Measurements from ENCODE around the gene PPM1F. TPM values are rescaled to one million over a fixed set of nuclear protein-coding genes. Genes with fewer than 3 reads are reported as not detected.
"Not testable (repeated sequence)": the region's sequence is repeated elsewhere in the genome, so short reads cannot be mapped to it uniquely, and the experiment has no call there.

The PPM1F gene
- total RNA-seq, 1 experiment from 2014 or later = 45.9 TPM

DNA sequence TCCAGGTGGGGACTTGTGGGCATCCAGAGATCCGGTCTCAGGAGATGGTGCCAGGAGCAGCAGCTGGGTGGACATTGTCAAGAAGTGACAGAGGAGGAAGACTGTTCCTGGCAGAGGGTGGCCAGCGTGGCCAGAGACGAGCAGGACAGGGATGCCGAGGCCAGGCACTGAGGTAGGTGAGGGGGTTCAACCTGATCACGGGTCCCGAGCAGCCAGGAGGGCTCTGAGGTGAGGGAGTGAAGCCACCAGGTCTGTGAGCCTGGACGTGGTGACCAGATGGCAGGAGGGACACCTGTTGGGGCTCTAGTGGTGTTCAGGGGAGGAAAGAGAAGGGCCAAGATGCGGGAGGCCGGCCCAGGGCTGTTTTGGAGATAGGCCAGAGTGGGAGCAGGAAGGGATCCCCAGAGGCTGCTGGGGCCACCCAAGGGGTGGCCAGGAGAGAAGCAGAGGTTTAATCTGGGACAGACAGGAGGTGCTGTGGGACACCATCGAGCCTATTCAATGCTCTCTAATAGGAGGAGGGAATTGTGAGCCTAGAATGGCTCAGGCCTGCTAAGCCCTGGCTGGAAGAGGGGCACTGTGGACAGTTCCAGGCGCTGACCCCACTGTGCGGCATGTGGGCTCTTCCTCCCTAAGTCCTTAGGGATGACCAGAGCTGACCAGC lies 6.3 kb downstream of the PPM1F start:
- DNase-seq (ENCODE audit: low read depth) = no peak
- in situ Hi-C loops (cut with HindIII; ENCODE audit: low pct_unique_long_range_greater_than_20kb, low sequenced_read_pairs) = no loop called here

DNA sequence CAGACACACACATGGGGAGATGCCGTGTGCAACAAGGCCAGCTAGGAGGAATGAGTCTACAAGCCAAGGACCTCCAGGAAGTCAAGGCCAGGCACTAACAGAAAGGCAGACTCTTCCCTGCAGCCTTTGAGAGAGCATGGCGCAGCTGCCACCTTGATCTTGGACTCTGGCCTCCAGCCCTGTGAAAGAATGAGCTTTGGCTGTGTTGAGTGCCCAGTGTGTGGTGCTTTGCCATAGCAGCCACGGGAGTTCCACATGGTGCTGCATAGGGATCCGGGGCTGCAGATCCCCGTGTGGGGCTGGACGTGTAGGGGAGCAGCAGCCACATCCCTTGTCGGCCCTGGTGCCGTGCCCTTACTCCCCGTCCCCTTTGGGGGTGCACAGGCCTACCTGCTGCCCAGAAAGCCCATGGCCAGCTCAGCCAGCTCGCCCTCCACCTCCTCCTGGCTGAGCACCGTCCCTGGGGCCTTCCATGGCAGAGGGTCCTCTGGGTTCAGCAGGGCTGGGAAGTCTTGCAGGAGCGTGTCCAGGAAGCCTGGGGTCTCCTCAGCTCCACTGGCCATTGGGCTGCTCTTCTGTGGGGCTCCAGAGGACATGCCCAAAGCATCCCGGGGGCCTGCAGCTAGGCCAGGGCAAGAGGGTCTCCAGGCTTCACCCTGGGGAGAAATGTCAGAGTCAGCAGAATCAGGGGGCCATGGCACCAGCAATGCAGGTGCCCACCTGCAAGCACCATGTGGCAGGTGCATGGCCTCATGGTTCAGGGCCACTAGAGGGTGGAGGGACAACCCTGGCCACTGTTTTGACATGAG lies 7.0 kb downstream of the PPM1F start:
- in situ Hi-C loops (cut with HindIII; ENCODE audit: low pct_unique_long_range_greater_than_20kb, low sequenced_read_pairs) = no loop called here
- DNase-seq (ENCODE audit: low read depth) = no peak

DNA sequence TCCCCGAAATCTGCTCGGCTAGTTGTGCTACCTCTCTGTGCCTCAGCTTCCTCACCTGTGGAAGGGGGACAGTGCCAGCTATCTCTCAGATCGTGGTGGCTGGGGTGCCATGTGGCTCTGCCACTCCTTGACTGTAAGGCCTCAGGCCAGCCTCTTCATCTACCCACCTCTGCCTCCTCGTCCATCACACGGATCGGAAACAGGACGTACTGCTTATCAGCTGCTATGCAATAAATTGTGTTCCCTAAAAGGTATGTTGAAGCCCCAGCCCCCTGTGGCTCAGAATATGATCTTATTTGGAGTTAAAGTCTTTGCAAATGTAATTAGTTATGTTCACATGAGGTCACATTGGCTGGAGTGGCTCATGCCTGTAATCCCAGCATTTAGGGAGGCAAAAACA lies 7.8 kb downstream of the PPM1F start:
- DNase-seq (ENCODE audit: low read depth) = no peak
- in situ Hi-C loops (cut with HindIII; ENCODE audit: low pct_unique_long_range_greater_than_20kb, low sequenced_read_pairs) = no loop called here

DNA sequence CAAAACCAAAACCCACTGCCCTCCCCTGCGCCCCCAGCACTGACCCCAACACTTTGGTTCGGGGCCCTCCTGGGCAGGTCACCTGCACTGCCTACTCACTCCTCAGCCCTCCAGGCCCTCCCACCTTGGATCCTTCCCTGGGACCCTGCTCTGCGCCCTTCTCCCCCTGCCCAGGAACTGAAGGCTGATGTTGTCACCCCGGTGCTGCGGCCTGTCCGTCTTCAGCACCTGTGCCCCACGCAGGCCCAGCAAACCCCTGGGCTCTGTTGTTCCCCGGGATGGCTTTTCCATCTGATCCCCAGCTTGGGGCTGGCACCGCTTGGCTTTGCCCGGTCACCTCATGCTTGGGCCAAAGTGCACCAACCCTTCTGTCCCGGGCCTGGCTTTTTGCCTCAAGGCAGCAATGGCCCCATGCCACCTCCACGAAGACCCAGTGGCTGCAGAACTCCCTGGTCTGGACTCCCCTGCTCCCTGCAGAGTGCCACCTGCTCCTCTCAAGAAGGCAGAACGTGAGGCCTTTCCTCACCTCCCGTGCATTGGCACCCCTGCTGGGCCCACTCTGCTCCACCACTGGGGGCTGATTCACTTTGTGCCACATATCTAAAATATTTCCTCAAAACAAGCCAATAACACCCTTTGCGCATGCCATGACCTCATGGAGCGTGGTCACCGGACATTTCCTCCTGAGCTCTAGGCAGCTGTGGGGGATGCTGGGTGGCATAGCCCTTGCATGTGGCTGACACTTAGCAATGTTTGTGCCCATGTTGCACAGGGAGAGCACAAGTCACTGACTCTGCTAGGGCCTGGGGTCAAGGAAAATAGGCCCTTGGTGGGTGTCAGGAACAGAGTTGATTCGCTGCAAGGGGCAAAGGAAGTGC lies 8.8 kb downstream of the PPM1F start:
- in situ Hi-C loops (cut with HindIII; ENCODE audit: low pct_unique_long_range_greater_than_20kb, low sequenced_read_pairs) = no loop called here
- no peak for DNase-seq (ENCODE audit: low read depth)

DNA sequence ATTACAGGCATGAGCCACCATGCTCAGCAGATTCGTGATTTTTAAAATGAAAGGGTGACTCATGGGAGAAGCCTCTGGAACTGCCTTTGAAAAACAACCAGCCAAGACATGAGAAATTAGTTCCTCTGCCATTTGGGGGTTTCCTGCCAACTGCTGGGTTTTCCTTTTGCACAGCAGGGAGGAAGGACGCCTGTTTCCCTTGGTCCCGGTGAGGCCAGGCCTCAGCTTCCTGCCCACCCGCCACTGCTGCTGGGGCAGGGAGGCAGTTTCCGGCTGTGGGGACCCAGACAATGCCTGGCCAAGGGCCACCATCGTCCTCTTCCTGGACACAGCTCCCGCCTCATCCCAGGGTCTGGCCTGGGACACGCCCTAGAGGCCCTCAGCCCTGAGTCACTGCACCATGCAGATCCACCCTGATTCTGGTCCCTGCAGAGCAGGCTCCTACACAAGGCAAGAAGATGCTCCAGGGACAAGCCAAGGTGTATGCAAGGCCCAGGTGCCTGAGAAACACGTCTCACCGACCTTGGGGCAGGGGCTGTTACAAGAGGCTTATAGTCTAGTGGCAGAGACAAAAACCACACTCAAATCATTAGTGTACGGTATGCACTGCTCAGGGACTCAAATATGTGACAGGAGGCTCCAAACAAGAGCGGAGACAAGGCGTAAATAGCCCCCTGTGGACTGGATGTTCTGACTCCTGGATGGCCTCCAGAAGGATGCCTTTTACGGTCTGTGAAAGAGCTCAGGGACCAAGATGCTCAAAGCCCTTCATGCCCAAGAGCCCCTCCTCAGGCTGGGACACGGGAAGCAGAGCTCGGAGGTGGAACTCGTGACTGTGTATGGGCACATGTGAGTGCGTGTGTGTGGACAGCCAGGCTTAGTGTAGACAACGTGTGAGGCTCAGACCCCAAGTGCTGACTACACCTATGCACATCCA lies 10.0 kb downstream of the PPM1F start:
- peak; percentile 67 for DNase-seq (ENCODE audit: low read depth)
- in situ Hi-C loops (cut with HindIII; ENCODE audit: low pct_unique_long_range_greater_than_20kb, low sequenced_read_pairs) = no loop called here

DNA sequence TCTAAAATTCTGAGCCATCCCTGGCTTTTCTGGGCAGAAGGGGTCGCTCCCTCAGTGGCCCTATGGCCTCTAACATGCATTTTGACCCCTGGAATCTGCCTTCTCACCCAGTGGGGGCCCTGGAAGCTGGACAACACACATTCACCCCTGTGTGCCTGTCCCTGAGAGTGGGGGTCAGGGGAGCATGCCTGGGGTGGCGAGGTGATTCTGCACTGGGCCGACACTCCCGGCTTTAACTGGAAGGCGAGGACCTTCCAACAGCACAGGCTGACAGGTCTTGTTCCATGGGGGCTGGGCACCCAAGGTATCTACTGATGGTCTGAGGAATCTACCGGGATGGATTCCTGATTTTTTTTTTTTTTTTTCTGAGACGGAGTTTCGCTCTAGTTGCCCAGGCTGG lies 10.7 kb downstream of the PPM1F start:
- in situ Hi-C loops (cut with HindIII; ENCODE audit: low pct_unique_long_range_greater_than_20kb, low sequenced_read_pairs) = no loop called here
- no peak for DNase-seq (ENCODE audit: low read depth)

DNA sequence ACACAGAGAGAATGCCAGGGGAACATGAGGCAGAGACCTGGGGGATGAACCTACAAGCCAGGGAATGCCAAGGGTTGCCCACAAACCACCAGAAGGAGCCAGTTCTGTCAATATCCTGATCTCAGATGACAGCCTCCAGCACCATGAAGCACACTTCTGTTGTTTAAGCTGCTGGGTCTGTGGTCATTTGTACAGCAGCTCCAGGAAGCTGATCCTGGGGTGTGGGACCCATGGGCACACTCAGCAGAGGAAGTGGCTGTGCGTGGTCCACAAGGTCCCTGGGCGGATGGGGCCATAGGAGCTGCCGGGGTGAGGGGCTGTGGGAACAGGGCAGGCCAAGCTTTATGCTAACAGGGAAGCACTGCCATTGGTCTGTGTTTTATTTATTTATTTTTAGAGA lies 12.1 kb downstream of the PPM1F start:
- no peak for DNase-seq (ENCODE audit: low read depth)

DNA sequence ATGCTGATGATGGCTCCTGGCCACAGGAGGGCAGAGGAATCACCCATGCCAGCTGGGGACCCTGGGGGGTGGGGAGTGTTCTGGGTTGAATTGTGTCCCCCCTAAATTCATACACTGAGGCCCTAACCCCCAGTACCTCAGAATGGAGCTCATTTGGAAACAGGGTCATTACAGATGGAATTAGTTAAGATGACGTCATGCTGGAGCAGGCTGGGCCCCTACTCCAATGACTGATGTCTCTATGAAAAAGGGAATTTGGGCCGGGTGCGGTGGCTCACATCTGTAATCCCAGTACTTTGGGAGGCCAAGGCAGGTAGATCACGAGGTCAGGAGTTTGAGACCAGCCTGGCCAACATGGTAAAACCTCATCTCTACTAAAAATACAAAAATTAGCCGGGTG lies 12.7 kb downstream of the PPM1F start:
- in situ Hi-C loops (cut with HindIII; ENCODE audit: low pct_unique_long_range_greater_than_20kb, low sequenced_read_pairs) = loop anchor here (10.0 kb wide), 1 partner anchor 135 kb away; no protein-coding TSS in a partner anchor
- not testable (repeated sequence) for DNase-seq (ENCODE audit: low read depth)

More for the DNA sequence above, 12.1 kb downstream of the PPM1F start:
- in situ Hi-C loops (cut with HindIII; ENCODE audit: low pct_unique_long_range_greater_than_20kb, low sequenced_read_pairs) = no loop called here

DNA sequence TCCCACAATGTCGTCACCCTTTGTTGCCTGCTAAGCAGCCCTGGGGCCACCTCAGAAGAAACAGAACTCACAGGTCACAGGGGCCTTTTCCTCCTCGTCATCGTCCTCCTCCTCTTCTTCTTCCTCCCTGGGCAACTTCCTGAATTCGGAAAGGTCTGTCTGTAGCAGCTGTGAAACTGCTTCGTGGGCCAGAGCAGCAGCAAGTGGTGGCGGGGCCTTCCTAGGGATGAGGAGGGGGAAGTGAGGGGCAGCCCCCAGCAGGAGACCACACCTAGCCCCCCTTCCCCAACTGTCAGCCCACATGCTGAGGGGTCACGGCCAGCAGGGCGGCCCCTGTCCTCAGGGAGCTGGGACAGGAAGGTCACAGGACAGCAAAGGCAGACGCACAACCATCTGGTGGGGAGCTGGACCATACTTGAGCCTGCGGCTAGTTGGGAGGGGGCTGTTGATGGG lies 13.2 kb downstream of the PPM1F start:
- in situ Hi-C loops (cut with HindIII; ENCODE audit: low pct_unique_long_range_greater_than_20kb, low sequenced_read_pairs) = loop anchor here (10.0 kb wide), 1 partner anchor 135 kb away; no protein-coding TSS in a partner anchor
- DNase-seq (ENCODE audit: low read depth) = no peak

DNA sequence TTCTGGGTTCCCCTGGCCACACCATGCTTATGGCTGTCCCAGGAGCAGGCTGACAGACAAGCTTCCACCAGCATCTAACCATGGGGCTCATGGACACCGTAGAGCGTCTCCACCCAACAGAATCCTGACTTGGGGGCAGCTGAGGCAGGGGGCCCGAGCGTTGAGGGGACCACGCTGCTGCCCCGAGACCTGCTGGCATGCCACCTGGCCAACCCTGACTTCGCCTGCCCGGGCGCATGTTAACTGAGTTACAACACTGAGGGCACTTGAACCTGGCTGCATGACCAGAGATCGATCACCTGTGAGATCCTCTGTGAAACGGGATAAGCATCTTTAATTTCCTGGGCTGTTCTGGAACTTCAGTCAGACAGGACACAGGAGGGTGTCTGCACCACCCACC lies 13.7 kb downstream of the PPM1F start:
- no peak for DNase-seq (ENCODE audit: low read depth)
- in situ Hi-C loops (cut with HindIII; ENCODE audit: low pct_unique_long_range_greater_than_20kb, low sequenced_read_pairs) = loop anchor here (10.0 kb wide), 1 partner anchor 134 kb away; no protein-coding TSS in a partner anchor

DNA sequence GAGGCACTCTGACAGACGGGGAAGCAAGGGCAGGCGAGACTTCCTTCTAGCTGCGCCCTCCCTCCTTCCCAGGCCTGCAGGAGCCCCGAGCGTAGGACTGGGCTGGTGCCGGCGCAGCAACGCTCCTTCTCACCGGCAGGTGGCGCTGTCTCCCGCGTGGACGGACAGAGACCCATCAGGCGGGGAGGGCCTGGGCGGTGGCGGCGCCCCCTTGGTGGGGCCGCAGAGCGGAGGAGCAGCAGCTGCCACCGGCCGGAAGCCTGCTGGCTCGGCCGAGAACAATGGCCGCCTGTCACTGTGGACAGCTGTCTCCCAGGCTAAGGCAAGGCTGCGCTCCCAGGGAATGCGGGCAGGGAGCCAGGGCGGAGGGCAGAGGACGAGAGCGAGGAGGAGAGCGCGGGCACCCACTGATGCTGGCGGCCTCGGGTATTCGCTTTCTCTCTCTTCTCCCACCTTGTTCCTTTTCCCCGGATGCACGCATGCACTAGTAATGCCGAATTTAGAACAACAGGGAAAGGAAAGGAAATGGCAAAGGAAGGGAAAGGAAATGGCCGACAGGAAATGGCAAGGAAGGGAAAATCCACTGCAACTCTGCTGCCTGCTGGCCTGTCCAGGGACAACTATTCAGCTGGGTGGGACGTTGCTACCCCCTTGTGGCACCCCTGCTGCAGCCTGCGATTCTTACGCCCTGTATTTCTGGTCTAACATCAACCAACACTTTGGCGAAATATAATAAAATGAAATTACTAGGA lies 14.4 kb downstream of the PPM1F start:
- peak; percentile 97 for DNase-seq (ENCODE audit: low read depth)
- in situ Hi-C loops (cut with HindIII; ENCODE audit: low pct_unique_long_range_greater_than_20kb, low sequenced_read_pairs) = loop anchor here (10.0 kb wide), 1 partner anchor 133 kb away; no protein-coding TSS in a partner anchor

DNA sequence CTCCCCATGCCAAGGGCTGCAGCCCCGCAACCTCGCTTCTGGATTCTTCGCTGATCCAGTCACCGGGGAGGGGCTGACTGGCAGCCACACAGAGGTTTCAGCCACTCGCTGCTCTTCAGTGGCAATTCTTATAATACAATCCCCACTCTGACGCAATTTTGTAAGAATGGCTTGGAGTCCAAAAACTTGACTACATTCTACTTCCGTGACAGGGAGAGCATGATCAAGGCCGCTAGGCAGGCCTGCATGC lies 14.9 kb downstream of the PPM1F start:
- no peak for DNase-seq (ENCODE audit: low read depth)
- in situ Hi-C loops (cut with HindIII; ENCODE audit: low pct_unique_long_range_greater_than_20kb, low sequenced_read_pairs) = loop anchor here (10.0 kb wide), 1 partner anchor 133 kb away; no protein-coding TSS in a partner anchor

DNA sequence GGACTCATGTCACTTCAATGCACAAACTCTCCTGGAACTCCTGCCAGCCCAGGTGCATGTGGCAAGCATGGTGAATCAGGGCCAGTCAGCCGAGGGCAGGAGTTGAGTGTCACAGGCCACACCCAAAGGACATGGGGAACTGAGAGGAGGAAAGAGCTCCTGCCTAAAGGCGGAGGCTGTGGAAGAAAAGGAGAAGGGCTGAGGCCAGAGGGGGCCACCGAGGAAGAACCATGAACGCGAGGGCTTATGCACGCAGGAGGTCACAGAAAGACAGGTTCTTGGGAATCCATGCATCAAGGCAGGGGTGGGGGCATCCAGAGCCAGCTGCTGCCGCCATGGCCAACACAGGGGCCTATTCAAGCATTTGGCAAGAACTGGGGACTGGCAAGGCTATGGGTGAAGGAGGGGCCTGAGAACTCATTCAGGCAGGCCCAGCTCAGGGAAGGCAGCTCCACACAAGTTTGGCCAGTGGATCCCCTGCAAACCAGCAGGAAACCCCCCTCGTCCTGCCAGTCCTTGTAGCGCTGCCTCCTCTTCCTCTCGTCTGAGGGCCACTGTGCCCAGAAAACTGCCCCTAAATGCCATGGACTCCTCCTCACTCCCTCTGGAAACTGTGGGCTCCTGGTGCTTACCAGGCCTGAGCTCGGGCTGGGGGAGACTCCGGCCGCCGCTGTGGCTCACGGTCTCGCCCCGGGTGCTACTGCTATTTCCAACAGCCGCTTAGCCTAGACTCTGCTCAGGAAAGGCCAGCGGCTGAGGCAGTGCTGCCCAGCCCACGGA lies 15.4 kb downstream of the PPM1F start:
- in situ Hi-C loops (cut with HindIII; ENCODE audit: low pct_unique_long_range_greater_than_20kb, low sequenced_read_pairs) = loop anchor here (10.0 kb wide), 1 partner anchor 132 kb away; no protein-coding TSS in a partner anchor
- DNase-seq (ENCODE audit: low read depth) = peak; percentile 32

DNA sequence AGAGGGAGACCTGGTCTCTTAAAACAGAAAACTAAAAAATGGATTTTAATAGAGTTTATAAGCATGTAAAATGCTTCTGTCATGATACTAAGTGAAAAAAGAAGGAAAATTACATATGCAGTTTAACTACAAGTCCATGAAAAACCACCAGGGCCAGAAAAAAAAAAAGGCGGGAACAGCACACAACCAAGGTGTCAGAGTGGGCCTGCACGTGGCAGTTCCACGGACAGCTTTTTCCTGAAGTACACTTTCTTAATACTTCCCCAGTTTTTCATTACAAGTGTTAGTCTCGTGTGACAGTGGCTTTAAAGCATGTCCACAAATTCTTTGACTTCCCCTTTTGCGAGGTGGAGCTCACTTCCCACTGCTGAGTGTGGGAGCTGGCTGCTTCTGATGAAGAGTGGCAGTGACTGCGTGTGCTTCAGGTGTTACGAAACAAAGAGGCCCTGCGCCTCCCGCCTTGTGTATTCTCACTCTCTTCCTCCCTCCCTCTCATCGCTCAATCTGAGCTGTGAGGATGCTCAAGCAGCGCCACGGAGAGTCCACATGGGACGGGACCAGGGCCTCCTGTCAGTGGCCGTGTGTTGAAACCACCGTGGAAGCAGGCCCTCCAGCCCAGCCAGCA lies 16.4 kb downstream of the PPM1F start:
- DNase-seq (ENCODE audit: low read depth) = no peak
- in situ Hi-C loops (cut with HindIII; ENCODE audit: low pct_unique_long_range_greater_than_20kb, low sequenced_read_pairs) = loop anchor here (10.0 kb wide), 1 partner anchor 131 kb away; no protein-coding TSS in a partner anchor

DNA sequence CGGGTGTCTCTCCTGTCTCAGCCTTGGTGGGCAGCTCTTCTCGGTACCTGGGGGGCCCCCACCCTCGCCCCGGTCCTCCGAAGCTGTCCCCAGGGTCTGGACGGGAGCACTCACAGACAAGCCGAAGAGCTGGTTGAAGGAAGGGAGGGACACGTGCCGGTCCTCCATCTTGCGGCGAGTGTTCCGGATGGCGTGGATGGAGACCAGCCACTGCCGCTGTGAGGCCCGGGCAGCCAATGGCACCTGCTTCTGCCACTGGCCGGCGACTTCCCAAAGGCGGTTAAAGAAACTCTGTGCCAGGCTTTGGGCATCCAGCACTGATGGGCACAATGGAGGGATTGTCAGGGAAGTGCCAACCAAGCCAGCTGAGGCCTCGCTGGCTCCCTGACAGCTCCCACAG lies 18.7 kb downstream of the PPM1F start:
- in situ Hi-C loops (cut with HindIII; ENCODE audit: low pct_unique_long_range_greater_than_20kb, low sequenced_read_pairs) = loop anchor here (10.0 kb wide), 1 partner anchor 129 kb away; no protein-coding TSS in a partner anchor
- DNase-seq (ENCODE audit: low read depth) = no peak

DNA sequence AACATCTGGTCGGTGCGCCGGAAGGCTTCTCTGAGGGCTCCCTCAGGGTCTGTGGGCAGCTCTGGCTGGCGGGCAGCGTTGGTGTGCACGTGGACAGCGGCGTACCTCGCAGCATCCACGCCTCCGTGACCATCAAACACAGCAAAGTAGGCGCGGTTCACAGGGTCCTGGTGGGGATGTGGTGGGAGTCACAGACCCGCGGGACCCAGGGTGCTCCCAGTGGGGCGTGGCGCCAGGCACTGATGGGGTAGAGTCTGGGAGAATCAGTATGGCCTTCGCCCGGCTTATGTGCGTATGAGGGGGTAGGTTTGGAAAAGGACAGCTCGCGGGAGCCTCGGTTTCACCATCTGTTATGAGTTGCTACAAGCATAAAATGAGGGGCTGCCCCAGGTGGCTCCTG lies 19.2 kb downstream of the PPM1F start:
- in situ Hi-C loops (cut with HindIII; ENCODE audit: low pct_unique_long_range_greater_than_20kb, low sequenced_read_pairs) = loop anchor here (10.0 kb wide), 1 partner anchor 129 kb away; no protein-coding TSS in a partner anchor
- DNase-seq (ENCODE audit: low read depth) = no peak

Measured in Caki2 (cell line).